ENCODE measurements around the gene ANKS1B.

The ANKS1B gene

DNA sequence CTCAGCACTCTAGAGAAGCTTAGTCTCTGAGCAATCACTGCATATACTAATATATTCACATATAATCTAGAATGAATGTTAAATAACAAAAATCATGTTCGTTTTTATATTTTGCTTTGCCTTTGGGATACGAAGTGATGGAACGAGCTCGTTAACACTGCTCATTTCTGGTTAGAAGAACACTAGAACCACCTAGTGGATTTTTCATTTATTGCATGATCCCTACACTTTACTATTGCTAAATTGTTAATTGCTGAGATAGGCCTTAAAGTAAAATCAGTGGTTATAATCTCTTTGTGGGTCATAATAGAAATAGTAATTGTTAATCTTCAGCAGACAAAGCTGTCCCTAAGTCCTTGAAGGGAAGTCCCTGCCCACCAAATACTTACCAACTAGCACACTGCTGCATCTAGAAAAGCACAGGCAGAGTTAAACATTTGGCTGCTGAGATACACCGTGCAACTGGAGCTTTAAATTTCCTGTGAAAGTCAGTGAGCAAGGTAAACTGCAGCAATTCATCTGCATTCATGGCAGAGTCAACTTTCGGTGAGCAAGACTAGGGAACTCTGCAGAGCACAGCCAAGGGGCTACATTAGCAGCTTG lies 985.9 kb downstream of the ANKS1B start:
- DNase-seq (ENCODE audit: low read depth): peak; percentile 29
- TF ChIP-seq, protein P1, sequence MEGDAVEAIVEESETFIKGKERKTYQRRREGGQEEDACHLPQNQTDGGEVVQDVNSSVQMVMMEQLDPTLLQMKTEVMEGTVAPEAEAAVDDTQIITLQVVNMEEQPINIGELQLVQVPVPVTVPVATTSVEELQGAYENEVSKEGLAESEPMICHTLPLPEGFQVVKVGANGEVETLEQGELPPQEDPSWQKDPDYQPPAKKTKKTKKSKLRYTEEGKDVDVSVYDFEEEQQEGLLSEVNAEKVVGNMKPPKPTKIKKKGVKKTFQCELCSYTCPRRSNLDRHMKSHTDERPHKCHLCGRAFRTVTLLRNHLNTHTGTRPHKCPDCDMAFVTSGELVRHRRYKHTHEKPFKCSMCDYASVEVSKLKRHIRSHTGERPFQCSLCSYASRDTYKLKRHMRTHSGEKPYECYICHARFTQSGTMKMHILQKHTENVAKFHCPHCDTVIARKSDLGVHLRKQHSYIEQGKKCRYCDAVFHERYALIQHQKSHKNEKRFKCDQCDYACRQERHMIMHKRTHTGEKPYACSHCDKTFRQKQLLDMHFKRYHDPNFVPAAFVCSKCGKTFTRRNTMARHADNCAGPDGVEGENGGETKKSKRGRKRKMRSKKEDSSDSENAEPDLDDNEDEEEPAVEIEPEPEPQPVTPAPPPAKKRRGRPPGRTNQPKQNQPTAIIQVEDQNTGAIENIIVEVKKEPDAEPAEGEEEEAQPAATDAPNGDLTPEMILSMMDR (IDR thresholded peaks at IDR 0.05; ENCODE audit: insufficient read depth, low read depth, low read length, missing control alignments): peak; percentile 51

DNA sequence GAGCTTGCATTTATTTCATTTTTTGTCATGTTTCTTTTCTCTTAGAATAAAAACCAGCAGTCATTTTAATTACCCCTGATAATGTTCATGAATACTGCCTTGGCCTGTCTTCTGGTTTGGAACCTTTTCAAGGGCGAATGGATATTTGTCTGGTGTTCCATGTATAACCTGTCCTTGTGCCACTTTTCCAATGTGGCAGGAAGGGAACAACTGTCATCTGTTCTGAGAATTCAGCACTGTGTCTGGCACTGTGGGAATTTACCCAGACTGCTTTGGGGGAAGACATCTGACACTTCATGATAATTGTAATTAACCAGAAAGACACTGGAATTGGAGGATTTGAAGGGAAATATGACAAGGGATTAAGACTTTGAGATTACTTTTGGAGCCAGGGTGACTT lies 986.8 kb downstream of the ANKS1B start:
- TF ChIP-seq, protein P1 (IDR thresholded peaks at IDR 0.05; ENCODE audit: insufficient read depth, low read depth, low read length, missing control alignments): no peak
- no peak overlapping the region for H3K4me3 ChIP-seq (ENCODE audit: low read depth, low read length)
- no peak for DNase-seq (ENCODE audit: low read depth)

More for the DNA sequence above, 985.9 kb downstream of the ANKS1B start:
- H3K4me3 ChIP-seq (ENCODE audit: low read depth, low read length): no peak overlapping the region

DNA sequence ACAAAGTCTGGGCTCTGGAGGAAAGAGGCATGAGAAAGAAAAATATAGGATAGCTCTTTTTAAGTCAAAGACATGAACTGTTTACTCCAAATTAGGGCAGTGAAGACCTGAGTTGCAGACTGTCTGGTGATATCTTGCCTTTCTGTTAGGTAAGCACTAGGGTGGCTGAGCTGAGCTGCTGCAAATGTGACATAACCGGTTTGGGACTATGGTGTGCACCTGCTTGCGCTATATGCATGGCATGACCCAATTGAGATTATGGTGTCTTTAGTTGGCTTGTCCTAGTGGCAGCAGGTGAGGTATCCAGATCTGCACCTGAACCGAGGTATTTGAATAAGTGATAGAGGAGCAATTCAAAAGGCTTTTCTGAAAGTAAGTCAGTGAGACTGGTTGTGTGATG lies 994.1 kb downstream of the ANKS1B start:
- DNase-seq (ENCODE audit: low read depth): no peak
- TF ChIP-seq, protein P1 (IDR thresholded peaks at IDR 0.05; ENCODE audit: insufficient read depth, low read depth, low read length, missing control alignments): no peak
- no peak overlapping the region for H3K4me3 ChIP-seq (ENCODE audit: low read depth, low read length)

DNA sequence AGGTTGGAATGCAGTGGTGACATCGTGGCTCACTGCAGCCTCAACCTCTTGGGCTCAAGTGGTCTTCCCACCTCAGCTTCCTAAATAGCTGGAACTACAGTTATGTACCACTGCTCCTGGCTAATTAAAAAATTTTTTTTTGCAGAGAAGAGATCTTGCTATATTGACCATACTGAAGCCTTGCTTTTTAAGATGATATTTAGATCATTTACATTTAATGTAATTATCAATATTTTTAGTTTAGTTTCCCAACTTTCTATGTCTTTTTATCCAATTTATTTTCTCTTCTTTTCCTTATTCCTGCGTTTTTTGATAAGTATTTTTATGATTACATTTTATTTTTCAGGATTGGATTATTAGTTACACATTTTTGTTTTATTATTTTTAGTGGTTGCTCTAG lies 999.6 kb downstream of the ANKS1B start:
- no peak overlapping the region for H3K4me3 ChIP-seq (ENCODE audit: low read depth, low read length)
- TF ChIP-seq, protein P1 (IDR thresholded peaks at IDR 0.05; ENCODE audit: insufficient read depth, low read depth, low read length, missing control alignments): no peak
- no peak for DNase-seq (ENCODE audit: low read depth)

- no peak for DNase-seq (ENCODE audit: low read depth)
- H3K4me3 ChIP-seq (ENCODE audit: low read depth, low read length): no peak overlapping the region
- TF ChIP-seq, protein P1 (IDR thresholded peaks at IDR 0.05; ENCODE audit: insufficient read depth, low read depth, low read length, missing control alignments): no peak
These were observed 1001.1 kb downstream of the ANKS1B start for GRCh38 chr12:98983647-98984046.

- no peak for DNase-seq (ENCODE audit: low read depth)
- H3K4me3 ChIP-seq (ENCODE audit: low read depth, low read length): no peak overlapping the region
- TF ChIP-seq, protein P1 (IDR thresholded peaks at IDR 0.05; ENCODE audit: insufficient read depth, low read depth, low read length, missing control alignments): no peak
These were observed 1004.2 kb downstream of the ANKS1B start for GRCh38 chr12:98980508-98980907.

DNA sequence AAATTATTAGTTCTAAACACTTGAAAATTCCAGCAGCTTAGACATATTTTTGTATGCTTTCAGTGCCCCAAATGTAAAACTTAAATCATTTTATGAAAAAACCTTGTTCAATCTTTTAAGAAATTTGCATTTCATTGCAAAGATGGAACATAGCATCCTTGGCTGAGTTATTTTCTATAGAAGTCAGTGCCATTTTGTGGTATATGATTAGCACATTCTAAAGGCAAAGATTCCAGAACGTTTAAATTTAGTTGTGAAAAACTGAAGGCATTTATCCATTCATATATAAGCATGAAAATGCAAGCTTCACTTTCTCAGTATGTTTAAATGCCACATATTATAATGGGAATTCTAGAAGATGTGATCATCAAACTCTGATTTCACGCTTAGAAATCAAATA lies 1007.5 kb downstream of the ANKS1B start:
- TF ChIP-seq, protein P1 (IDR thresholded peaks at IDR 0.05; ENCODE audit: insufficient read depth, low read depth, low read length, missing control alignments): no peak
- no peak overlapping the region for H3K4me3 ChIP-seq (ENCODE audit: low read depth, low read length)
- no peak for DNase-seq (ENCODE audit: low read depth)

Data from GM12865 (cell line).